ENCODE data around the gene TLR6. TPM values are rescaled to one million over a fixed set of nuclear protein-coding genes. Genes with fewer than 3 reads are reported as not detected.

TLR6 gene
- total and polyA plus RNA-seq, 2 donors (not counting 1 experiment from before 2014, with no cell fraction given): 10.0 to 60.6 TPM

- peaks cover 26% of the 10 kb centered on the region for H3K4me1 Mint-ChIP-seq
- Histone ChIP-seq H3K4me3 (ENCODE audit: control extremely low read depth in 1 of 5, extremely low read depth in 1 of 5, insufficient read depth in 1 of 5, low read depth in 2 of 5, low read length in 4 of 5) (no peak overlapping the region), H3K9ac (ENCODE audit: low read length) (no peak overlapping the region), H3K4me1 (ENCODE audit: control insufficient read depth in 2 of 2, insufficient read depth in 2 of 2, low read length in 2 of 2) (peaks cover 17 to 19% of the 10 kb centered on the region in 2 donors), H4K20me1 (ENCODE audit: control insufficient read depth, insufficient read depth, low read length, poor library complexity, severe bottlenecking) (no peaks in the 10 kb centered on the region), H2AFZ (ENCODE audit: insufficient read depth, low read depth, low read length, poor library complexity, severe bottlenecking) (no peak overlapping the region), H3K9me3 (ENCODE audit: control extremely low read depth in 1 of 3, control insufficient read depth in 2 of 3, insufficient read depth in 1 of 3, low read length in 2 of 3) (no peaks in the 10 kb centered on the region), H3K27me3 (replicated peaks in 1 of 4; ENCODE audit: control extremely low read depth in 1 of 4, control insufficient read depth in 3 of 4, insufficient read depth in 4 of 4, low read length in 3 of 4) (no peaks in the 10 kb centered on the region), H3K27ac (ENCODE audit: low read length in 2 of 2) (no peak overlapping the region), H3K4me2 (replicated peaks; ENCODE audit: low read depth, low read length, poor library complexity, severe bottlenecking) (no peak overlapping the region), H3K36me3 (replicated peaks in 1 of 2; ENCODE audit: control extremely low read depth in 1 of 2, control insufficient read depth in 1 of 2, extremely low read depth in 1 of 2, insufficient read depth in 2 of 2, low read length in 1 of 2) (no peaks in the 10 kb centered on the region), H3K79me2 (ENCODE audit: control insufficient read depth, insufficient read depth, low read length) (no peaks in the 10 kb centered on the region)
- ChIA-PET CTCF (interaction anchor here (0.6 to 2.4 kb wide), 4 partner anchors 105 to 945 kb away, joined by 4 to 25 read pairs (median 6); no protein-coding TSS in a partner anchor), POLR2A (no interaction called here)
- TF ChIP-seq, protein P1, sequence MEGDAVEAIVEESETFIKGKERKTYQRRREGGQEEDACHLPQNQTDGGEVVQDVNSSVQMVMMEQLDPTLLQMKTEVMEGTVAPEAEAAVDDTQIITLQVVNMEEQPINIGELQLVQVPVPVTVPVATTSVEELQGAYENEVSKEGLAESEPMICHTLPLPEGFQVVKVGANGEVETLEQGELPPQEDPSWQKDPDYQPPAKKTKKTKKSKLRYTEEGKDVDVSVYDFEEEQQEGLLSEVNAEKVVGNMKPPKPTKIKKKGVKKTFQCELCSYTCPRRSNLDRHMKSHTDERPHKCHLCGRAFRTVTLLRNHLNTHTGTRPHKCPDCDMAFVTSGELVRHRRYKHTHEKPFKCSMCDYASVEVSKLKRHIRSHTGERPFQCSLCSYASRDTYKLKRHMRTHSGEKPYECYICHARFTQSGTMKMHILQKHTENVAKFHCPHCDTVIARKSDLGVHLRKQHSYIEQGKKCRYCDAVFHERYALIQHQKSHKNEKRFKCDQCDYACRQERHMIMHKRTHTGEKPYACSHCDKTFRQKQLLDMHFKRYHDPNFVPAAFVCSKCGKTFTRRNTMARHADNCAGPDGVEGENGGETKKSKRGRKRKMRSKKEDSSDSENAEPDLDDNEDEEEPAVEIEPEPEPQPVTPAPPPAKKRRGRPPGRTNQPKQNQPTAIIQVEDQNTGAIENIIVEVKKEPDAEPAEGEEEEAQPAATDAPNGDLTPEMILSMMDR (IDR thresholded peaks at IDR 0.05): no peak
- no peak for TF ChIP-seq EZH2 (IDR thresholded peaks at IDR 0.05; ENCODE audit: borderline replicate concordance, insufficient read depth, low read depth, low read length, poor library complexity, severe bottlenecking)
- WGBS (ENCODE audit: insufficient coverage): 67% methylated on average over 1 of the region's 6 CpGs
- no peaks in the 10 kb centered on the region for H3K9me3 Mint-ChIP-seq (ENCODE audit: insufficient read depth)
- H3K27me3 Mint-ChIP-seq: no peaks in the 10 kb centered on the region
- no peak overlapping the region for H3K27ac Mint-ChIP-seq
- no peak for ATAC-seq (ENCODE audit: low read depth)
- intact Hi-C loops (cut with micrococcal nuclease): no loop called here
- no peak for DNase-seq
- H3K4me3 Mint-ChIP-seq: no peak overlapping the region
Observed at GRCh38 chr4:38865445-38865844, 8.8 kb upstream of the TLR6 start.

DNA sequence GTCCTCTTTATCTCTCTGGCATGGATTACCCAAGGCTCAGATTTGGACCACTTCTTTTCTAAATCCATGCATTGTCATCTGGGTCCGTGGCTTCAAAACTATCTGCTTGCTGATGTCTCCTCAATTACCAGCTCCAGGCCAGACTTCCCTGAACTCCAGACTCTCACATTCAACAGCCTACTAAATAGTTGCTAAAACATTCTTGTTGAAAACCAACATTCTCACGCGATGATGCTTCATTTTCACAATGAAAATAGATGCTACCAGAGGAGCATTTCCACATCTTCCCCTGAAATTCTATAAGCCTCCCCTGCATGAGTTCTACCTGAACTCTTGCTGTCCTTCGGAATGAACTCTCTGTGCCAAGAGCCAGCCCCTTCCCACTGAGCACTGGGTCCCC lies 5.2 kb upstream of the TLR6 start:
- H3K27me3 ChIP-seq (replicated peaks in 1 of 4; ENCODE audit: control extremely low read depth in 1 of 4, control insufficient read depth in 3 of 4, insufficient read depth in 4 of 4, low read length in 3 of 4): no peaks in the 10 kb centered on the region
- H3K4me3 ChIP-seq (ENCODE audit: control extremely low read depth in 1 of 5, extremely low read depth in 1 of 5, insufficient read depth in 1 of 5, low read depth in 2 of 5, low read length in 4 of 5): no peak overlapping the region
- H3K27ac ChIP-seq (ENCODE audit: low read length in 2 of 2): no peak overlapping the region
- WGBS (ENCODE audit: insufficient coverage): 98% methylated on average over 4 of the region's 4 CpGs
- TF ChIP-seq EZH2 (IDR thresholded peaks at IDR 0.05; ENCODE audit: borderline replicate concordance, insufficient read depth, low read depth, low read length, poor library complexity, severe bottlenecking): no peak
- TF ChIP-seq, protein P1 (IDR thresholded peaks at IDR 0.05): no peak
- no peaks in the 10 kb centered on the region for H4K20me1 ChIP-seq (ENCODE audit: control insufficient read depth, insufficient read depth, low read length, poor library complexity, severe bottlenecking)
- H2AFZ ChIP-seq (ENCODE audit: insufficient read depth, low read depth, low read length, poor library complexity, severe bottlenecking): no peak overlapping the region
- no peak overlapping the region for H3K9ac ChIP-seq (ENCODE audit: low read length)
- H3K4me2 ChIP-seq (replicated peaks; ENCODE audit: low read depth, low read length, poor library complexity, severe bottlenecking): no peak overlapping the region
- intact Hi-C loops (cut with micrococcal nuclease): loop anchor here (1.0 kb wide), 1 partner anchor 102 kb away; no protein-coding TSS in a partner anchor
- ATAC-seq (ENCODE audit: low read depth) (no peak), DNase-seq (no peak)
- peaks cover 2% of the 10 kb centered on the region for H3K79me2 ChIP-seq (ENCODE audit: control insufficient read depth, insufficient read depth, low read length)
- H3K4me1 ChIP-seq (ENCODE audit: control insufficient read depth in 2 of 2, insufficient read depth in 2 of 2, low read length in 2 of 2): peaks cover 33 to 34% of the 10 kb centered on the region in 2 donors
- CTCF ChIA-PET: interaction anchor here (1.0 to 5.0 kb wide), 14 partner anchors 9 to 682 kb away, joined by 3 to 170 read pairs (median 5); partner anchors contain the start of gene TLR10
- POLR2A ChIA-PET: no interaction called here
- Mint-ChIP-seq H3K27me3 (no peaks in the 10 kb centered on the region), H3K4me3 (no peak overlapping the region), H3K27ac (no peak overlapping the region), H3K4me1 (peaks cover 40% of the 10 kb centered on the region), H3K9me3 (ENCODE audit: insufficient read depth) (no peaks in the 10 kb centered on the region)
- no peaks in the 10 kb centered on the region for H3K9me3 ChIP-seq (ENCODE audit: control extremely low read depth in 1 of 3, control insufficient read depth in 2 of 3, insufficient read depth in 1 of 3, low read length in 2 of 3)
- H3K36me3 ChIP-seq (replicated peaks in 1 of 2; ENCODE audit: control extremely low read depth in 1 of 2, control insufficient read depth in 1 of 2, extremely low read depth in 1 of 2, insufficient read depth in 2 of 2, low read length in 1 of 2): no peaks in the 10 kb centered on the region
